HCT116 (cell line): ENCODE measurements around the gene CTAGE1. TPM values are rescaled to one million over a fixed set of nuclear protein-coding genes. Genes with fewer than 3 reads are reported as not detected.

Source experiments
- ATAC-seq: fragments of 200-7000 bp; cut with Tn5 transposase; 2 replicates; pipeline ENCODE4 v1.9.1; 2020; ENCODE audit warnings: mild to moderate bottlenecking, moderate library complexity
- BruUV-seq: library from RNA; stranded (reverse); fragments of 400-500 nt; replicated peaks from 2 replicates; lab custom pipeline; 2021; lab: Mats Ljungman, UMichigan
- CTCF ChIA-PET: fragments of 300-600 bp; sonication (Branson Sonifier 250); formaldehyde crosslinking; loops from one replicate; lab custom pipeline; 2021; ENCODE audit warnings: antibody characterized with exemption; lab: Charles Lee
- POLR2A ChIA-PET: fragments of 300-600, 350-600 bp; sonication (Branson Sonifier 250); formaldehyde crosslinking; loops from one replicate; lab custom pipeline; 2021; ENCODE audit warnings: antibody characterized with exemption; lab: Charles Lee
- RAD21 ChIA-PET, 2 experiments: fragments of 300-600 bp; sonication (Branson Sonifier 250); formaldehyde crosslinking; loops; one replicate each; lab custom pipeline; 2023; ENCODE audit warnings: low total read pairs in 2 of 2; ENCODE audit not compliant: uncharacterized antibody in 2 of 2, unreplicated experiment in 2 of 2, low non-redundant PET in 1 of 2; lab: Charles Lee
- DNase-seq: peaks from one replicate; pipeline ENCODE4 v3.0.0-alpha.2; 2010; ENCODE audit warnings: low read depth, low spot score
- H2AFZ ChIP-seq: fragments of 200-600 bp; shearing (Covaris generic), sonication (generic); 2 replicates; pipeline ENCODE4 v1.6.1; 2017; ENCODE audit warnings: low read depth, mixed run types, mixed read lengths, antibody characterized with exemption, low read length; ENCODE audit not compliant: poor library complexity, severe bottlenecking
- H3K27ac ChIP-seq: 2 replicates; pipeline ENCODE4 v1.5.1; 2012; ENCODE audit warnings: low read depth, low read length
- H3K27me3 ChIP-seq: fragments of 200-600 bp; sonication (generic); 2 replicates; pipeline ENCODE4 v1.6.1; 2016; ENCODE audit warnings: mixed run types, low read length, mixed read lengths; ENCODE audit not compliant: insufficient read depth
- H3K36me3 ChIP-seq, 2 experiments: fragments of 200-500 bp in 1 of 2; fragments of 200-600 bp in 1 of 2; sonication (Bioruptor generic) in 1 of 2; sonication (generic) in 1 of 2; 2 replicates each; pipeline versions ENCODE4 v1.5.1 to v1.6.1; 2014 to 2016; ENCODE audit warnings: low read length in 2 of 2, inconsistent platforms in 1 of 2, mixed read lengths in 1 of 2, mixed run types in 1 of 2; ENCODE audit not compliant: insufficient read depth in 2 of 2, control insufficient read depth in 1 of 2
- H3K4me1 ChIP-seq, 2 experiments: fragments of 200-600 bp in 1 of 2; sonication (generic) in 1 of 2; 2 replicates each; pipeline versions ENCODE4 v1.5.1 to v1.6.1; 2012 to 2017; ENCODE audit warnings: low read length in 2 of 2, inconsistent platforms in 1 of 2, mild to moderate bottlenecking in 1 of 2, mixed read lengths in 1 of 2, mixed run types in 1 of 2, moderate library complexity in 1 of 2; ENCODE audit not compliant: insufficient read depth in 2 of 2, control insufficient read depth in 1 of 2
- H3K4me2 ChIP-seq: fragments of 200-600 bp; sonication (generic); 2 replicates; pipeline ENCODE4 v1.6.1; 2017; ENCODE audit warnings: mixed run types, low read length, mixed read lengths
- H3K4me3 ChIP-seq, 2 experiments: fragments of 200-600 bp in 1 of 2; sonication (generic) in 1 of 2; replicated peaks in 1 of 2; 2 replicates each; pipeline ENCODE4 v1.5.1; 2011 to 2016; ENCODE audit warnings: low read length in 2 of 2, control low read depth in 1 of 2, low read depth in 1 of 2, mild to moderate bottlenecking in 1 of 2, mixed read lengths in 1 of 2, mixed run types in 1 of 2
- H3K79me2 ChIP-seq: fragments of 200-600 bp; sonication (generic); 2 replicates; pipeline ENCODE4 v1.6.1; 2017; ENCODE audit warnings: mild to moderate bottlenecking, mixed run types, low read length, moderate library complexity, mixed read lengths; ENCODE audit not compliant: insufficient read depth
- H3K9ac ChIP-seq: fragments of 200-600 bp; sonication (generic); 2 replicates; pipeline ENCODE4 v1.6.1; 2016; ENCODE audit warnings: low read length, mixed read lengths
- H3K9me2 ChIP-seq: fragments of 200-600 bp; sonication (generic), shearing (Covaris generic); 2 replicates; pipeline ENCODE4 v1.6.1; 2017; ENCODE audit warnings: mixed run types, mild to moderate bottlenecking, moderate library complexity; ENCODE audit not compliant: insufficient read depth
- H3K9me3 ChIP-seq, 2 experiments: fragments of 200-500 bp in 1 of 2; fragments of 200-600 bp in 1 of 2; sonication (Bioruptor generic) in 1 of 2; sonication (generic) in 1 of 2; 2 replicates each; pipeline ENCODE4 v1.6.1; 2014 to 2017; ENCODE audit warnings: low read length in 2 of 2, mixed read lengths in 2 of 2, inconsistent platforms in 1 of 2, low read depth in 1 of 2, mild to moderate bottlenecking in 1 of 2, mixed run types in 1 of 2, moderate library complexity in 1 of 2; ENCODE audit not compliant: control insufficient read depth in 1 of 2, insufficient read depth in 1 of 2
- H4K20me1 ChIP-seq: fragments of 200-600 bp; sonication (generic), shearing (Covaris generic); 2 replicates; pipeline ENCODE4 v1.6.1; 2017; ENCODE audit warnings: mixed run types, mild to moderate bottlenecking, moderate library complexity; ENCODE audit not compliant: insufficient read depth
- CEBPB ChIP-seq: IDR thresholded peaks from 2 replicates; pipeline ENCODE4 v1.6.1; 2012; ENCODE audit warnings: low read depth
- ELF1 ChIP-seq: IDR thresholded peaks from 2 replicates; pipeline ENCODE4 v1.6.1; 2012; ENCODE audit warnings: low read depth, borderline replicate concordance
- EZH2 ChIP-seq: fragments of 200-600 bp; sonication (generic); IDR thresholded peaks from 2 replicates; pipeline ENCODE4 v1.6.1; 2017; ENCODE audit warnings: antibody characterized with exemption, mixed run types
- JUND ChIP-seq: IDR thresholded peaks from 2 replicates; pipeline ENCODE4 v1.6.1; 2012
- POLR2A ChIP-seq: IDR thresholded peaks from 2 replicates; pipeline ENCODE4 v1.7.0; 2011; ENCODE audit warnings: borderline replicate concordance; ENCODE audit not compliant: insufficient read depth, insufficient read length; ENCODE audit errors: extremely low read depth
- SIN3A ChIP-seq: IDR thresholded peaks from 2 replicates; pipeline ENCODE4 v1.6.1; 2012; ENCODE audit warnings: low read depth
- SRF ChIP-seq: IDR thresholded peaks from 2 replicates; pipeline ENCODE4 v1.6.1; 2012; ENCODE audit warnings: low read depth
- TCF7L2 ChIP-seq: IDR thresholded peaks from 2 replicates; pipeline ENCODE4 v1.7.0; 2011; ENCODE audit warnings: borderline replicate concordance, inconsistent platforms; ENCODE audit not compliant: insufficient read depth, insufficient read length; ENCODE audit errors: extremely low read depth
- YY1 ChIP-seq: IDR thresholded peaks from 2 replicates; pipeline ENCODE4 v1.6.1; 2011; ENCODE audit warnings: low read length, low read depth, moderate library complexity, mild to moderate bottlenecking; ENCODE audit not compliant: insufficient replicate concordance; ENCODE audit errors: extremely low read depth
- ZNF274 ChIP-seq: fragments of 200-500 bp; sonication (Bioruptor generic); IDR thresholded peaks from 2 replicates; pipeline ENCODE4 v1.6.1; 2014; ENCODE audit warnings: mild to moderate bottlenecking, low read depth, low read length, inconsistent platforms
- intact Hi-C: fragments of 100-400 bp; cut with micrococcal nuclease; formaldehyde crosslinking; loops from 2 replicates; pipeline ENCODE4 v1.10.0; 2022
- total RNA-seq: library from RNA; stranded (reverse); gene quantifications from one replicate; pipeline ENCODE4 v1.2.1, GENCODE V29; 2021; ENCODE audit not compliant: unreplicated experiment

The CTAGE1 gene
- total RNA-seq, 1 experiment from 2014 or later: not detected

- CTCF ChIA-PET: no interaction called here
- H3K27me3 ChIP-seq: no peaks in the 10 kb centered on the region
- POLR2A ChIA-PET: no interaction called here
These were observed 13.8 kb downstream of the CTAGE1 start for GRCh38 chr18:22403950-22404349.

GRCh38 chr18:22399949-22400348 lies 17.8 kb downstream of the CTAGE1 start:
- Histone ChIP-seq H3K4me3 (no peak overlapping the region), H3K4me2 (no peak overlapping the region), H3K79me2 (no peaks in the 10 kb centered on the region), H3K9ac (no peak overlapping the region), H3K4me1 (no peaks in the 10 kb centered on the region), H2AFZ (no peak overlapping the region), H3K9me3 (no peaks in the 10 kb centered on the region), H3K27ac (no peak overlapping the region), H3K36me3 (no peaks in the 10 kb centered on the region), H3K9me2 (no peaks in the 10 kb centered on the region), H3K27me3 (no peaks in the 10 kb centered on the region), H4K20me1 (no peaks in the 10 kb centered on the region)
- ATAC-seq (no peak), DNase-seq (no peak)
- RAD21 ChIA-PET: no interaction called here
- BruUV-seq: no TSS peak
- TF ChIP-seq EZH2: no peak
- TF ChIP-seq JUND: no peak
- TF ChIP-seq ZNF274: no peak
- intact Hi-C loops: no loop called here
- POLR2A ChIA-PET: no interaction called here
- CTCF ChIA-PET: no interaction called here

More at GRCh38 chr18:22403950-22404349, 13.8 kb downstream of the CTAGE1 start:
- Histone ChIP-seq H2AFZ (no peak overlapping the region), H3K27ac (no peak overlapping the region), H3K9me3 (no peaks in the 10 kb centered on the region), H3K36me3 (no peaks in the 10 kb centered on the region), H3K4me2 (no peak overlapping the region), H3K4me3 (no peak overlapping the region), H3K4me1 (no peaks in the 10 kb centered on the region), H3K79me2 (no peaks in the 10 kb centered on the region), H3K9ac (no peak overlapping the region), H3K9me2 (no peaks in the 10 kb centered on the region), H4K20me1 (no peaks in the 10 kb centered on the region)
- no TSS peak for BruUV-seq
- ATAC-seq (no peak), DNase-seq (no peak)
- intact Hi-C loops: no loop called here
- RAD21 ChIA-PET: no interaction called here
- TF ChIP-seq SRF: no peak
- TF ChIP-seq EZH2: no peak
- TF ChIP-seq SIN3A: no peak
- no peak for TF ChIP-seq ELF1
- no peak for TF ChIP-seq YY1
- TF ChIP-seq CEBPB: no peak
- no peak for TF ChIP-seq TCF7L2
- TF ChIP-seq JUND: no peak
- TF ChIP-seq POLR2A: no peak
